OCI-LY1 (cell line): ENCODE data around the gene PWP2.

Experiments
- EZH2 ChIP-seq: fragments of 200-600 bp; sonication (generic), shearing (Covaris generic); IDR thresholded peaks from 2 replicates; pipeline ENCODE4 v1.8.0; 2017; ENCODE audit warnings: borderline replicate concordance, mixed run types, mild to moderate bottlenecking, antibody characterized with exemption, low read length, moderate library complexity, mixed read lengths
- TF ChIP-seq, protein P1 (sequence below): fragments of 200-600 bp; sonication (generic), shearing (Covaris generic); IDR thresholded peaks from 2 replicates; pipeline ENCODE4 v1.5.1; 2017; ENCODE audit warnings: mild to moderate bottlenecking, antibody characterized with exemption, low read length, moderate library complexity, mixed read lengths

DNA sequence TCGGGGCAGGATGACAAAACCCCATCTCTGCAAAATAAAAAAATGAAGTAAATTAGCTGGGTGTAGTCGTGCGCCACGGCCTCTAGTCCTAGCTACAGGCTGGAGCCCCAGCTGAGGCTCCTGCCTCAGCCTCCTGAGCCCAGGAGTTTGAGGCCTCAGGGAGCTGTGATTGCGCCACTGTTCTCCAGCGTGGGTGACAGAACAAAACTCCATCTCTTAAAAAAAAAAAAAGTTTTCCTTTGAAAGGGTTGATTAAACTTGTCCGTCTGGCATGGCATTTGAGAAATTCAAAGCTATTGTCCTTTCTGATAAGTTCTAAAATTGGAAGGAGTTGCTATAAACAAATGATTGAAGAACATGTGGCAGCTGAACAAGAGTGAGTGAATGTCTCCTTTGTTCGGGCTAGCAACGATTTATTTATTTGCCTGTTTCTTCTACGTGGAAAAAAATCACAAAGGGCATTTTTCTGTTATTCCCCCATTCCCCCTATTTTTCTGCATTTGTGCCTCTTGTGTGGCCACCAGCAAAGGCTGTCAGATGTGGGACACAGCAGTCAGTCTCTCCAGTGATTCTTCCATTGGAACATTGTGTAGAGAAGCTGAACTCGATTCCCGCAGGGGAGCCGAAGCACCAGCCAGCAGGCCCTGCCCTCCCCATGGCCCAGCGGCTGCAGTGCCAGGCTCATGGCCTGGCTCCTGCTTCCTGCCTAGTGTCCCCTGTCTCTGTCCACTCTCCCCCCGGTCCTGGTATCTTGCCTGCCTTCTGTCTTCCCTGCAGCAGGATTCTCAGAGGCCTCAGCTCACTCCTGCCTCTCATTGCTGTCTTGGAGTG, 21.5 kb upstream of the PWP2 start:
- TF ChIP-seq, protein P1, sequence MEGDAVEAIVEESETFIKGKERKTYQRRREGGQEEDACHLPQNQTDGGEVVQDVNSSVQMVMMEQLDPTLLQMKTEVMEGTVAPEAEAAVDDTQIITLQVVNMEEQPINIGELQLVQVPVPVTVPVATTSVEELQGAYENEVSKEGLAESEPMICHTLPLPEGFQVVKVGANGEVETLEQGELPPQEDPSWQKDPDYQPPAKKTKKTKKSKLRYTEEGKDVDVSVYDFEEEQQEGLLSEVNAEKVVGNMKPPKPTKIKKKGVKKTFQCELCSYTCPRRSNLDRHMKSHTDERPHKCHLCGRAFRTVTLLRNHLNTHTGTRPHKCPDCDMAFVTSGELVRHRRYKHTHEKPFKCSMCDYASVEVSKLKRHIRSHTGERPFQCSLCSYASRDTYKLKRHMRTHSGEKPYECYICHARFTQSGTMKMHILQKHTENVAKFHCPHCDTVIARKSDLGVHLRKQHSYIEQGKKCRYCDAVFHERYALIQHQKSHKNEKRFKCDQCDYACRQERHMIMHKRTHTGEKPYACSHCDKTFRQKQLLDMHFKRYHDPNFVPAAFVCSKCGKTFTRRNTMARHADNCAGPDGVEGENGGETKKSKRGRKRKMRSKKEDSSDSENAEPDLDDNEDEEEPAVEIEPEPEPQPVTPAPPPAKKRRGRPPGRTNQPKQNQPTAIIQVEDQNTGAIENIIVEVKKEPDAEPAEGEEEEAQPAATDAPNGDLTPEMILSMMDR, result no peak
- no peak for TF ChIP-seq EZH2
